Measurements from ENCODE around the gene TPO.

The TPO gene

DNA sequence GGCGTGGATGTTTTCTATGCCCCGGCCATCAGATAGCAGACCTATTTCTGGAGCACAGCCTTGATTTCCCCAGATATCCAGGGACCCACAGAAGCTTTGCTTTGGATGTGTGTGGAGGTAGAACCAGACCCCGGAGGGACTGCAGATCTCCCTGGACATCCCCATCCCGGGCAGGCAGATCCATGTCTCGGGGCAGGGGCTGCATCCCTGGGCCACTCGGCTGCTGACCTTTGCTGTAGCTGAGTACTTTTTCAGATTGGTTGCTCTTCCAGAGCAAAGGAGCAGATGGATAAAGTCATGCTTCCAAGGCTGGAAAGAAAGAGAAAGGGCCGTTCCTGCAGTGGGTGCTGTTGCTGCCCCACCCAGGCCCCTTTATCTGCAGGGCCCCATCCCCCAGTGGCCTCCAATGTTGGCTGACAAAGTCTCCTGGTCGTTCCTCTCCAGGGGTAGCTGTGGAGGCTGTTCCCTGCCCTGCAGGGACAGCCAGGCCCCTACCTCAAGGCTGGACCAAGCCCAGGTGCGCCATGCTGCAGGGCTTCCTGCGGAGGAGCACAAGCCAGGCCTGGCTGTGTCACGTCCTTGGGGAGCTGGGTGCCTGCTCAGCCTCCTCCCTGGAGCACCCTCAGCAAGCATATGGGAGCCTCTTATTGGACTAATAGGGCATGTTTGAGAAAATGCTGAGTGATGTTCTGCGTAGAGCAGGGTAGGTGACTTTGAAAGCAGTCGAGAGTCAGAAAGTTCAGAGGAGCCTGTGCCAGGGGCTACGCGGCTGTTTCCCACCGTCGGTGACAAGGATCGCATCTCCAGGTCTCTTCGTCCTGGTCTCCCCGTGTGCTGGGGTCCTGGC is 68.4 kb downstream of the TPO start:
- no peaks in the 10 kb centered on the region for H3K27me3 ChIP-seq (ENCODE audit: control insufficient read depth, insufficient read depth, low read length)
- TF ChIP-seq, protein P1, sequence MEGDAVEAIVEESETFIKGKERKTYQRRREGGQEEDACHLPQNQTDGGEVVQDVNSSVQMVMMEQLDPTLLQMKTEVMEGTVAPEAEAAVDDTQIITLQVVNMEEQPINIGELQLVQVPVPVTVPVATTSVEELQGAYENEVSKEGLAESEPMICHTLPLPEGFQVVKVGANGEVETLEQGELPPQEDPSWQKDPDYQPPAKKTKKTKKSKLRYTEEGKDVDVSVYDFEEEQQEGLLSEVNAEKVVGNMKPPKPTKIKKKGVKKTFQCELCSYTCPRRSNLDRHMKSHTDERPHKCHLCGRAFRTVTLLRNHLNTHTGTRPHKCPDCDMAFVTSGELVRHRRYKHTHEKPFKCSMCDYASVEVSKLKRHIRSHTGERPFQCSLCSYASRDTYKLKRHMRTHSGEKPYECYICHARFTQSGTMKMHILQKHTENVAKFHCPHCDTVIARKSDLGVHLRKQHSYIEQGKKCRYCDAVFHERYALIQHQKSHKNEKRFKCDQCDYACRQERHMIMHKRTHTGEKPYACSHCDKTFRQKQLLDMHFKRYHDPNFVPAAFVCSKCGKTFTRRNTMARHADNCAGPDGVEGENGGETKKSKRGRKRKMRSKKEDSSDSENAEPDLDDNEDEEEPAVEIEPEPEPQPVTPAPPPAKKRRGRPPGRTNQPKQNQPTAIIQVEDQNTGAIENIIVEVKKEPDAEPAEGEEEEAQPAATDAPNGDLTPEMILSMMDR (IDR thresholded peaks at IDR 0.05) = no peak
- H3K36me3 ChIP-seq (ENCODE audit: control insufficient read depth, insufficient read depth, low read length) = no peaks in the 10 kb centered on the region
- H3K9me3 ChIP-seq (ENCODE audit: control insufficient read depth, low read length) = no peaks in the 10 kb centered on the region
- no peak overlapping the region for H3K27ac ChIP-seq
- no peaks in the 10 kb centered on the region for H3K4me1 ChIP-seq
- no peaks in the 10 kb centered on the region for H3K79me2 ChIP-seq
- H2AFZ ChIP-seq = no peak overlapping the region
- no peak overlapping the region for H3K4me2 ChIP-seq (ENCODE audit: low read length)
- H3K9ac ChIP-seq = no peak overlapping the region
- no peak overlapping the region for H3K4me3 ChIP-seq (ENCODE audit: low read depth, low read length)

DNA sequence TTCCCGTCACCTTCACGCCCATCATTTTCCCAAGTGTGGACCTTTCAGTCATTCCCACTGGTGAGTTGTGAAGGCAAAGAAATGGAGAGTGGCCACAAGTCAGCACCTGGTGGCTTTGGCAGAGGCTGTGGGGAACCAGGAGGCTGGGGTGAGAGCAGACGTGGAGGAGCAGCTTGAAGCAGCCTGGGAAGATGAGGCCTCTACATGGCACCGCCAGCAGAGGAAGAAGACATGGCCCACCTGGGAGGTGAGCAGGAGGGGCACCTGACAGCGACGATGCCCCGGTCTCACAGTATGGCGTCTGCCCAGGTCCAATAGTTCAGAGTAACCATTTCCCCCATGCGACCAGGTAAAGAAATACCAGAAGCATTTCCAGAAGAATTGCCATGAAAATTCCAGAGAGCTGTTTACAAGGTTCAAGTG is 69.0 kb downstream of the TPO start:
- Histone ChIP-seq H3K4me1 (no peaks in the 10 kb centered on the region), H3K4me3 (ENCODE audit: low read depth, low read length) (no peak overlapping the region), H3K4me2 (ENCODE audit: low read length) (no peak overlapping the region), H3K9me3 (ENCODE audit: control insufficient read depth, low read length) (no peaks in the 10 kb centered on the region), H3K9ac (no peak overlapping the region), H3K27me3 (ENCODE audit: control insufficient read depth, insufficient read depth, low read length) (no peaks in the 10 kb centered on the region), H3K36me3 (ENCODE audit: control insufficient read depth, insufficient read depth, low read length) (no peaks in the 10 kb centered on the region), H3K79me2 (no peaks in the 10 kb centered on the region), H2AFZ (no peak overlapping the region), H3K27ac (no peak overlapping the region)
- TF ChIP-seq, protein P1 (IDR thresholded peaks at IDR 0.05) = no peak

DNA sequence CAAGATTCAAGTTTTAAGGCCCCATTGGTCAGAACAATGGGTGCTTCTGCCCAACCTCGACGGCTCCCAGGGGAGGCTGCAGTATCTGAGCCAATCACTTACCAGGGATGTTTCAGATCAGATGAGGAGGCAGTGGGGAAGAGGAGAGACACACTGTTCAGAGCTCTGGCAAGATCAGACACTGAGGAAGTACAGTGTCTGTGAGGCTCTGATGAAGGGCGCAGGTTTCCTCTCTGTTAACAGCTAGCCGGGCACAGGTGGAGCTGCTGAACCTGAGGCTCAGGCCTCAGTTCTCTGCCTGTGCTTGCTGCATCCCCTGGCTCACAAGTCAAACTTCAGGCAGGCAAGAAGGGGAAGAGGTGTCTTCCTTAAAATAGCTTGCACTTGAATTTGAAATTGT is 69.7 kb downstream of the TPO start:
- H2AFZ ChIP-seq = no peak overlapping the region
- TF ChIP-seq, protein P1 (IDR thresholded peaks at IDR 0.05) = no peak
- H3K79me2 ChIP-seq = no peaks in the 10 kb centered on the region
- no peaks in the 10 kb centered on the region for H3K36me3 ChIP-seq (ENCODE audit: control insufficient read depth, insufficient read depth, low read length)
- H3K4me3 ChIP-seq (ENCODE audit: low read depth, low read length) = no peak overlapping the region
- no peaks in the 10 kb centered on the region for H3K4me1 ChIP-seq
- no peak overlapping the region for H3K27ac ChIP-seq
- H3K4me2 ChIP-seq (ENCODE audit: low read length) = no peak overlapping the region
- H3K9ac ChIP-seq = no peak overlapping the region
- H3K27me3 ChIP-seq (ENCODE audit: control insufficient read depth, insufficient read depth, low read length) = no peaks in the 10 kb centered on the region
- no peaks in the 10 kb centered on the region for H3K9me3 ChIP-seq (ENCODE audit: control insufficient read depth, low read length)

DNA sequence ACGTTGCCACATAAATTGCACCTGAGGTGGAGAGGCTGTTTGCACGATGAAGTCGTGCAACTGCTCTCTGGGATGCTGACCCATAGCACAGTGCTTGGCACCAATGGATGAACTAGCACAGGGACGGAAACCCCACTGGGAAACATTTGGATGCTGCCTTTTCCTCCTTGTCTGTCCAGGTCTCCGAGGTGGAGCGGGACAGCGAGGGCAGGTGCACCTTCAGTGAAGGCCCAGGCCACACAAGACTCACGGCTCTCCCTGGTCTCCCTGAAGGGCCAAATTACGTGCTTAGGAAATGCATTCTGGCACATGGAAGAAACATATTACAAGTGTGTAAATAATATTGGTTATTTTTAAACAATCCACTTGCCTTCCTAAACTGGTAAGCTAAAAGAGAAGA is 70.3 kb downstream of the TPO start:
- Histone ChIP-seq H3K27ac (no peak overlapping the region), H2AFZ (no peak overlapping the region), H3K9me3 (ENCODE audit: control insufficient read depth, low read length) (no peaks in the 10 kb centered on the region), H3K9ac (no peak overlapping the region), H3K4me3 (ENCODE audit: low read depth, low read length) (no peak overlapping the region), H3K4me2 (ENCODE audit: low read length) (no peak overlapping the region), H3K36me3 (ENCODE audit: control insufficient read depth, insufficient read depth, low read length) (no peaks in the 10 kb centered on the region), H3K4me1 (no peaks in the 10 kb centered on the region), H3K79me2 (no peaks in the 10 kb centered on the region), H3K27me3 (ENCODE audit: control insufficient read depth, insufficient read depth, low read length) (no peaks in the 10 kb centered on the region)
- TF ChIP-seq, protein P1 (IDR thresholded peaks at IDR 0.05) = no peak

All from parathyroid adenoma (tissue), 2 donors.